Measurements from ENCODE around the gene GREM1.

GREM1 gene

GRCh38 chr15:32670623-32671022 is 47.2 kb upstream of the GREM1 start:
- no peaks in the 10 kb centered on the region for H3F3A ChIP-seq (ENCODE audit: insufficient read depth, low read length)
- H3K4me2 ChIP-seq (ENCODE audit: low read length): no peak overlapping the region
- TF ChIP-seq CTCF (IDR thresholded peaks at IDR 0.05; ENCODE audit: low read length) (no peak), EZH2 (IDR thresholded peaks at IDR 0.05; ENCODE audit: borderline replicate concordance, low read length) (no peak)

GRCh38 chr15:32671339-32672325 is 46.2 kb upstream of the GREM1 start:
- Histone ChIP-seq H3K9me3 (ENCODE audit: low read length) (no peaks in the 10 kb centered on the region), H3K79me2 (ENCODE audit: insufficient read depth, low read length) (no peaks in the 10 kb centered on the region), H3K4me3 (ENCODE audit: low read depth, low read length, poor library complexity, severe bottlenecking) (no peak overlapping the region), H3K9me2 (ENCODE audit: low read depth, low read length) (no peaks in the 10 kb centered on the region), H4K20me1 (ENCODE audit: insufficient read depth, low read length) (no peaks in the 10 kb centered on the region), H3K36me3 (ENCODE audit: insufficient read depth, low read length) (peaks cover 2% of the 10 kb centered on the region; the same call in 1 of the 2 replicates), H3K27me3 (ENCODE audit: insufficient read depth, low read length) (no peaks in the 10 kb centered on the region), H3K9ac (ENCODE audit: low read length) (no peak overlapping the region), H2AFZ (ENCODE audit: low read length) (no peak overlapping the region), H3K27ac (ENCODE audit: low read depth, low read length, poor library complexity, severe bottlenecking) (no peak overlapping the region), H3F3A (ENCODE audit: insufficient read depth, low read length) (no peaks in the 10 kb centered on the region), H3K4me1 (ENCODE audit: insufficient read depth, low read length, severe bottlenecking) (no peaks in the 10 kb centered on the region), H3K4me2 (ENCODE audit: low read length) (no peak overlapping the region)
- TF ChIP-seq EZH2 (IDR thresholded peaks at IDR 0.05; ENCODE audit: borderline replicate concordance, low read length) (no peak), CTCF (IDR thresholded peaks at IDR 0.05; ENCODE audit: low read length) (no peak)

More at GRCh38 chr15:32670623-32671022, 47.2 kb upstream of the GREM1 start:
- H3K9me2 ChIP-seq (ENCODE audit: low read depth, low read length): no peaks in the 10 kb centered on the region
- H3K4me1 ChIP-seq (ENCODE audit: insufficient read depth, low read length, severe bottlenecking): no peaks in the 10 kb centered on the region
- no peaks in the 10 kb centered on the region for H3K9me3 ChIP-seq (ENCODE audit: low read length)
- H3K4me3 ChIP-seq (ENCODE audit: low read depth, low read length, poor library complexity, severe bottlenecking): no peak overlapping the region
- no peak overlapping the region for H3K9ac ChIP-seq (ENCODE audit: low read length)
- H3K36me3 ChIP-seq (ENCODE audit: insufficient read depth, low read length): peaks cover 9% of the 10 kb centered on the region; the same call in 1 of the 2 replicates
- no peaks in the 10 kb centered on the region for H3K27me3 ChIP-seq (ENCODE audit: insufficient read depth, low read length)
- H2AFZ ChIP-seq (ENCODE audit: low read length): no peak overlapping the region
- H3K27ac ChIP-seq (ENCODE audit: low read depth, low read length, poor library complexity, severe bottlenecking): no peak overlapping the region
- no peaks in the 10 kb centered on the region for H4K20me1 ChIP-seq (ENCODE audit: insufficient read depth, low read length)
- H3K79me2 ChIP-seq (ENCODE audit: insufficient read depth, low read length): no peaks in the 10 kb centered on the region

GRCh38 chr15:32674681-32675080 is 43.1 kb upstream of the GREM1 start:
- Histone ChIP-seq H3K4me3 (ENCODE audit: low read depth, low read length, poor library complexity, severe bottlenecking) (no peak overlapping the region), H3K4me1 (ENCODE audit: insufficient read depth, low read length, severe bottlenecking) (no peaks in the 10 kb centered on the region), H3K27me3 (ENCODE audit: insufficient read depth, low read length) (no peaks in the 10 kb centered on the region), H3K9me2 (ENCODE audit: low read depth, low read length) (no peaks in the 10 kb centered on the region), H2AFZ (ENCODE audit: low read length) (no peak overlapping the region), H3K9me3 (ENCODE audit: low read length) (no peaks in the 10 kb centered on the region), H3K9ac (ENCODE audit: low read length) (no peak overlapping the region), H3F3A (ENCODE audit: insufficient read depth, low read length) (no peaks in the 10 kb centered on the region), H3K4me2 (ENCODE audit: low read length) (no peak overlapping the region), H4K20me1 (ENCODE audit: insufficient read depth, low read length) (no peaks in the 10 kb centered on the region), H3K79me2 (ENCODE audit: insufficient read depth, low read length) (no peaks in the 10 kb centered on the region), H3K36me3 (ENCODE audit: insufficient read depth, low read length) (no peaks in the 10 kb centered on the region), H3K27ac (ENCODE audit: low read depth, low read length, poor library complexity, severe bottlenecking) (no peak overlapping the region)
- TF ChIP-seq EZH2 (IDR thresholded peaks at IDR 0.05; ENCODE audit: borderline replicate concordance, low read length): no peak
- no peak for TF ChIP-seq CTCF (IDR thresholded peaks at IDR 0.05; ENCODE audit: low read length)
